ENCODE data around the gene EYS.

DNA sequence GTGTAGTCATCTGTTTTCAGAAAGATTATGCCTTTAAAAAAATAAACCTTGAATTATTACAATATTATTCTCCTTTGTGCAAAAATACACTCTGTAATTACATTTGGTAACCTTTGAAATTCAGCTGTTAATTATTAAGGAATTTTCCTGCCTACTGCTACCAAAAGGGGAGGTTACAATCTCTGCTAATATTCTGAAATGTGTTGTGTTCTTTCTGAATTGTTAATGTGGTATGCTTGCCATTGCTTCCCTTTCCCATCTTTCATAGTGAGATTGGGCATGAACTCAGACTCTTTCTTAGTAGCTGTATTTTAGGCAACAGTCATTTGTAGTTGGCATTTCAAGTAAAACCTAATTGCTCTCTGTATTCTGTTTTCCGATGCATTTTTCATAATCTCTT lies 1998.4 kb downstream of the EYS start:
- TF ChIP-seq EZH2 (IDR thresholded peaks at IDR 0.05): no peak
- no peak for TF ChIP-seq POLR2AphosphoS5 (IDR thresholded peaks at IDR 0.05; ENCODE audit: borderline replicate concordance, low read depth, low read length)
- TF ChIP-seq FOXP2 (optimal IDR thresholded peaks at IDR 0.05; ENCODE audit: control extremely low read depth, extremely low read length, insufficient read depth): no peak

Data from SK-N-MC (cell line).